Measurements from ENCODE around the gene KRT78. TPM values are rescaled to one million over a fixed set of nuclear protein-coding genes. Genes with fewer than 3 reads are reported as not detected.
"Not testable (repeated sequence)": the region's sequence is repeated elsewhere in the genome, so short reads cannot be mapped to it uniquely, and the experiment has no call there.

Gene KRT78
- total RNA-seq, 1 experiment from 2014 or later: 0.15 TPM

- DNase-seq (peak; percentile 80), ATAC-seq (peak; percentile 77)
- Histone ChIP-seq H3K79me2 (ENCODE audit: low read length) (no peaks in the 10 kb centered on the region), H3K4me1 (ENCODE audit: insufficient read depth, low read length) (no peaks in the 10 kb centered on the region), H4K20me1 (ENCODE audit: low read length) (no peaks in the 10 kb centered on the region), H3K9ac (ENCODE audit: low read length) (no peak overlapping the region), H3F3A (ENCODE audit: low read length, unreplicated experiment) (no peaks in the 10 kb centered on the region), H3K9me3 (ENCODE audit: low read length) (no peaks in the 10 kb centered on the region), H3K9me2 (replicated peaks; ENCODE audit: low read length) (no peaks in the 10 kb centered on the region), H3K4me2 (ENCODE audit: low read length) (no peak overlapping the region), H2AFZ (ENCODE audit: low read length) (0 out of 2 replicates have a peak overlapping the region, but pooled peaks have one; percentile 12), H3K4me3 (ENCODE audit: low read length) (no peak overlapping the region), H3K36me3 (ENCODE audit: low read depth, low read length) (no peaks in the 10 kb centered on the region), H3K27ac (ENCODE audit: low read length) (no peak overlapping the region), H3K27me3 (ENCODE audit: low read length) (no peaks in the 10 kb centered on the region)
- CTCF ChIA-PET: interaction anchor here (0.6 to 2.9 kb wide), 6 partner anchors 11 to 159 kb away, joined by 3 to 68 read pairs (median 4); no protein-coding TSS in a partner anchor
- BruUV-seq (replicated peaks): no TSS peak
- intact Hi-C loops (cut with micrococcal nuclease): loop anchor here (1.0 to 5.0 kb wide), 4 partner anchors 20 to 747 kb away; partner anchors contain the start of gene KRT8
- POLR2A ChIA-PET (ENCODE audit: unreplicated experiment): no interaction called here
- no peak for TF ChIP-seq EZH2phosphoT487 (IDR thresholded peaks at IDR 0.05; ENCODE audit: borderline replicate concordance, low read length)
- TF ChIP-seq EZH2 (IDR thresholded peaks at IDR 0.05; ENCODE audit: low read length, unreplicated experiment): no peak
- peak; percentile 96 for TF ChIP-seq CTCF (conservative IDR thresholded peaks at IDR 0.05; ENCODE audit: low read depth, low read length)
Measured at GRCh38 chr12:52884526-52885293, 35.9 kb upstream of the KRT78 start.

GRCh38 chr12:52880499-52880898, 31.7 kb upstream of the KRT78 start:
- not testable (repeated sequence) for H3K4me3 ChIP-seq (ENCODE audit: low read length); H3K36me3 ChIP-seq (ENCODE audit: low read depth, low read length); ATAC-seq; H3F3A ChIP-seq (ENCODE audit: low read length, unreplicated experiment); DNase-seq; H3K27ac ChIP-seq (ENCODE audit: low read length); H3K9me3 ChIP-seq (ENCODE audit: low read length); H4K20me1 ChIP-seq (ENCODE audit: low read length); BruUV-seq (replicated peaks); H3K9me2 ChIP-seq (replicated peaks; ENCODE audit: low read length); H3K9ac ChIP-seq (ENCODE audit: low read length); H3K27me3 ChIP-seq (ENCODE audit: low read length); H3K79me2 ChIP-seq (ENCODE audit: low read length)
- intact Hi-C loops (cut with micrococcal nuclease): loop anchor here (1.0 to 5.0 kb wide), 3 partner anchors 488 to 743 kb away; no protein-coding TSS in a partner anchor
- ChIA-PET POLR2A (ENCODE audit: unreplicated experiment) (interaction anchor here (0.6 to 0.7 kb wide), 2 partner anchors 440 to 735 kb away, joined by 4 to 12 read pairs; no protein-coding TSS in a partner anchor), CTCF (interaction anchor here (0.6 to 2.6 kb wide), 4 partner anchors 10 to 508 kb away, joined by 3 to 18 read pairs (median 15); no protein-coding TSS in a partner anchor)
- Histone ChIP-seq H2AFZ (ENCODE audit: low read length) (peak overlapping the region; percentile 28), H3K4me1 (ENCODE audit: insufficient read depth, low read length) (peaks cover 20% of the 10 kb centered on the region), H3K4me2 (ENCODE audit: low read length) (peak overlapping the region; percentile 77)

GRCh38 chr12:52879394-52880351, 30.9 kb upstream of the KRT78 start:
- H3K4me1 ChIP-seq (ENCODE audit: insufficient read depth, low read length): peaks cover 28% of the 10 kb centered on the region
- H3K4me3 ChIP-seq (ENCODE audit: low read length): peak overlapping the region; percentile 54
- no TSS peak for BruUV-seq (replicated peaks)
- ChIA-PET CTCF (interaction anchor here (0.5 to 2.0 kb wide), 13 partner anchors 9 to 856 kb away, joined by 3 to 18 read pairs (median 3); partner anchors contain the start of gene KRT8), POLR2A (ENCODE audit: unreplicated experiment) (interaction anchor here (0.6 kb wide), 3 partner anchors 53 to 439 kb away, joined by 3 to 4 read pairs (median 4); no protein-coding TSS in a partner anchor)
- H3K36me3 ChIP-seq (ENCODE audit: low read depth, low read length): no peaks in the 10 kb centered on the region
- ATAC-seq (peak; percentile 82), DNase-seq (peak; percentile 94)
- H3K27ac ChIP-seq (ENCODE audit: low read length): peak overlapping the region; percentile 52
- H3K9ac ChIP-seq (ENCODE audit: low read length): peak overlapping the region; percentile 57
- H3F3A ChIP-seq (ENCODE audit: low read length, unreplicated experiment): no peaks in the 10 kb centered on the region
- TF ChIP-seq EZH2phosphoT487 (IDR thresholded peaks at IDR 0.05; ENCODE audit: borderline replicate concordance, low read length): no peak
- peak; percentile 71 for TF ChIP-seq CTCF (conservative IDR thresholded peaks at IDR 0.05; ENCODE audit: low read depth, low read length)
- no peak for TF ChIP-seq EZH2 (IDR thresholded peaks at IDR 0.05; ENCODE audit: low read length, unreplicated experiment)
- intact Hi-C loops (cut with micrococcal nuclease): loop anchor here (1.0 to 5.0 kb wide), 4 partner anchors 296 to 742 kb away; no protein-coding TSS in a partner anchor
- peak overlapping the region; percentile 78 for H2AFZ ChIP-seq (ENCODE audit: low read length)
- H3K27me3 ChIP-seq (ENCODE audit: low read length): no peaks in the 10 kb centered on the region
- no peaks in the 10 kb centered on the region for H4K20me1 ChIP-seq (ENCODE audit: low read length)
- H3K9me2 ChIP-seq (replicated peaks; ENCODE audit: low read length): no peaks in the 10 kb centered on the region
- H3K4me2 ChIP-seq (ENCODE audit: low read length): peak overlapping the region; percentile 77
- H3K9me3 ChIP-seq (ENCODE audit: low read length): no peaks in the 10 kb centered on the region
- no peaks in the 10 kb centered on the region for H3K79me2 ChIP-seq (ENCODE audit: low read length)
